ENCODE measurements around the gene CTAG1A.
"Not testable (repeated sequence)": the region's sequence is repeated elsewhere in the genome, so short reads cannot be mapped to it uniquely, and the experiment has no call there.

Gene CTAG1A

GRCh38 chrX:154546354-154547244 lies 38.3 kb upstream of the CTAG1A start, which contains the start of gene G6PD:
G6PD (minus strand) TSS chrX:154546846; CDS start chrX:154546155, 691 bp downstream.
- H3K27ac ChIP-seq (ENCODE audit: low read depth, low read length, severe bottlenecking): peak within 1 kb of the TSS; percentile 80
- H3K36me3 ChIP-seq (ENCODE audit: control insufficient read depth, insufficient read depth, low read length): peaks cover 8% of the 10 kb centered on the region
- peaks cover 10% of the 10 kb centered on the region for H3K4me1 ChIP-seq (ENCODE audit: control insufficient read depth, insufficient read depth, low read length, poor library complexity, severe bottlenecking)
- no peaks in the 10 kb centered on the region for H3K9me3 ChIP-seq (ENCODE audit: control insufficient read depth, low read length)
- peak within 1 kb of the TSS; percentile 65 for H3K4me3 ChIP-seq (ENCODE audit: extremely low read depth, insufficient read depth, low read length, poor library complexity, severe bottlenecking)
- 0 to 3% methylated on average over 7 to 17 of the region's 92 CpGs for WGBS, 2 experiments (ENCODE audit: insufficient coverage in 2 of 2)

- peaks cover 8% of the 10 kb centered on the region for H3K36me3 ChIP-seq (ENCODE audit: control insufficient read depth, insufficient read depth, low read length)
- peak within 1 kb of the TSS; percentile 65 for H3K4me3 ChIP-seq (ENCODE audit: extremely low read depth, insufficient read depth, low read length, poor library complexity, severe bottlenecking)
- H3K4me1 ChIP-seq (ENCODE audit: control insufficient read depth, insufficient read depth, low read length, poor library complexity, severe bottlenecking): peaks cover 2% of the 10 kb centered on the region
- 0% methylated on average over 20 to 28 of the region's 69 CpGs for WGBS, 2 experiments (ENCODE audit: insufficient coverage in 2 of 2)
- H3K9me3 ChIP-seq (ENCODE audit: control insufficient read depth, low read length): no peaks in the 10 kb centered on the region
- H3K27ac ChIP-seq (ENCODE audit: low read depth, low read length, severe bottlenecking): peak within 1 kb of the TSS; percentile 80
These were observed 37.5 kb upstream of the CTAG1A start, which contains the start of gene IKBKG for GRCh38 chrX:154547245-154548027. IKBKG (plus strand) TSS chrX:154547620; CDS start chrX:154552003, 4,383 bp downstream.

- Histone ChIP-seq H3K4me1 (ENCODE audit: control insufficient read depth, insufficient read depth, low read length, poor library complexity, severe bottlenecking) (no peaks in the 10 kb centered on the region), H3K9me3 (ENCODE audit: control insufficient read depth, low read length) (no peaks in the 10 kb centered on the region), H3K36me3 (ENCODE audit: control insufficient read depth, insufficient read depth, low read length) (peaks cover 8% of the 10 kb centered on the region), H3K27ac (ENCODE audit: low read depth, low read length, severe bottlenecking) (peak overlapping the region; percentile 80), H3K4me3 (ENCODE audit: extremely low read depth, insufficient read depth, low read length, poor library complexity, severe bottlenecking) (peak overlapping the region; percentile 65)
- WGBS, 2 experiments (ENCODE audit: insufficient coverage in 2 of 2): 0 to 4% methylated on average over 5 to 7 of the region's 9 CpGs
These were observed 37.0 kb upstream of the CTAG1A start for GRCh38 chrX:154548028-154548316.

- no peaks in the 10 kb centered on the region for H3K9me3 ChIP-seq (ENCODE audit: control insufficient read depth, low read length)
- no peak overlapping the region for H3K4me3 ChIP-seq (ENCODE audit: extremely low read depth, insufficient read depth, low read length, poor library complexity, severe bottlenecking)
- H3K27ac ChIP-seq (ENCODE audit: low read depth, low read length, severe bottlenecking): no peak overlapping the region
- WGBS, 2 experiments (ENCODE audit: insufficient coverage in 2 of 2): no CpG with 5 or more reads among the region's 1 CpG
- peaks cover 5% of the 10 kb centered on the region for H3K36me3 ChIP-seq (ENCODE audit: control insufficient read depth, insufficient read depth, low read length)
- no peaks in the 10 kb centered on the region for H3K4me1 ChIP-seq (ENCODE audit: control insufficient read depth, insufficient read depth, low read length, poor library complexity, severe bottlenecking)
These were observed 35.2 kb upstream of the CTAG1A start for GRCh38 chrX:154549766-154550165.

GRCh38 chrX:154552112-154552806 lies 32.7 kb upstream of the CTAG1A start:
- H3K4me1 ChIP-seq (ENCODE audit: control insufficient read depth, insufficient read depth, low read length, poor library complexity, severe bottlenecking); H3K36me3 ChIP-seq (ENCODE audit: control insufficient read depth, insufficient read depth, low read length); H3K9me3 ChIP-seq (ENCODE audit: control insufficient read depth, low read length); H3K27ac ChIP-seq (ENCODE audit: low read depth, low read length, severe bottlenecking); H3K4me3 ChIP-seq (ENCODE audit: extremely low read depth, insufficient read depth, low read length, poor library complexity, severe bottlenecking): not testable (repeated sequence)
- 60 to 92% methylated on average over 1 to 2 of the region's 18 CpGs for WGBS, 2 experiments (ENCODE audit: insufficient coverage in 2 of 2)

GRCh38 chrX:154558060-154558690 lies 26.8 kb upstream of the CTAG1A start:
- WGBS, 2 experiments (ENCODE audit: insufficient coverage in 2 of 2): 96% methylated on average over 4 of the region's 24 CpGs; no CpG with 5 or more reads in 1 of the 2 experiments
- H3K4me1 ChIP-seq (ENCODE audit: control insufficient read depth, insufficient read depth, low read length, poor library complexity, severe bottlenecking); H3K27ac ChIP-seq (ENCODE audit: low read depth, low read length, severe bottlenecking); H3K9me3 ChIP-seq (ENCODE audit: control insufficient read depth, low read length); H3K4me3 ChIP-seq (ENCODE audit: extremely low read depth, insufficient read depth, low read length, poor library complexity, severe bottlenecking); H3K36me3 ChIP-seq (ENCODE audit: control insufficient read depth, insufficient read depth, low read length): not testable (repeated sequence)

- H3K9me3 ChIP-seq (ENCODE audit: control insufficient read depth, low read length); H3K4me3 ChIP-seq (ENCODE audit: extremely low read depth, insufficient read depth, low read length, poor library complexity, severe bottlenecking); H3K36me3 ChIP-seq (ENCODE audit: control insufficient read depth, insufficient read depth, low read length); H3K27ac ChIP-seq (ENCODE audit: low read depth, low read length, severe bottlenecking); H3K4me1 ChIP-seq (ENCODE audit: control insufficient read depth, insufficient read depth, low read length, poor library complexity, severe bottlenecking): not testable (repeated sequence)
- WGBS, 2 experiments (ENCODE audit: insufficient coverage in 2 of 2): no CpG with 5 or more reads among the region's 21 CpGs
These were observed 26.0 kb upstream of the CTAG1A start for GRCh38 chrX:154558896-154559295.

- WGBS, 2 experiments (ENCODE audit: insufficient coverage in 2 of 2): no CpG with 5 or more reads among the region's 31 CpGs
- H3K4me1 ChIP-seq (ENCODE audit: control insufficient read depth, insufficient read depth, low read length, poor library complexity, severe bottlenecking); H3K27ac ChIP-seq (ENCODE audit: low read depth, low read length, severe bottlenecking); H3K36me3 ChIP-seq (ENCODE audit: control insufficient read depth, insufficient read depth, low read length); H3K4me3 ChIP-seq (ENCODE audit: extremely low read depth, insufficient read depth, low read length, poor library complexity, severe bottlenecking); H3K9me3 ChIP-seq (ENCODE audit: control insufficient read depth, low read length): not testable (repeated sequence)
These were observed 24.6 kb upstream of the CTAG1A start for GRCh38 chrX:154560326-154560725.

- not testable (repeated sequence) for H3K36me3 ChIP-seq (ENCODE audit: control insufficient read depth, insufficient read depth, low read length); H3K27ac ChIP-seq (ENCODE audit: low read depth, low read length, severe bottlenecking); H3K9me3 ChIP-seq (ENCODE audit: control insufficient read depth, low read length); H3K4me3 ChIP-seq (ENCODE audit: extremely low read depth, insufficient read depth, low read length, poor library complexity, severe bottlenecking); H3K4me1 ChIP-seq (ENCODE audit: control insufficient read depth, insufficient read depth, low read length, poor library complexity, severe bottlenecking)
- WGBS, 2 experiments (ENCODE audit: insufficient coverage in 2 of 2): no CpG with 5 or more reads among the region's 10 CpGs
These were observed 22.6 kb upstream of the CTAG1A start for GRCh38 chrX:154562295-154562694.

- not testable (repeated sequence) for H3K4me3 ChIP-seq (ENCODE audit: extremely low read depth, insufficient read depth, low read length, poor library complexity, severe bottlenecking); H3K36me3 ChIP-seq (ENCODE audit: control insufficient read depth, insufficient read depth, low read length); H3K9me3 ChIP-seq (ENCODE audit: control insufficient read depth, low read length); H3K27ac ChIP-seq (ENCODE audit: low read depth, low read length, severe bottlenecking); H3K4me1 ChIP-seq (ENCODE audit: control insufficient read depth, insufficient read depth, low read length, poor library complexity, severe bottlenecking)
- no CpG with 5 or more reads among the region's 11 CpGs for WGBS, 2 experiments (ENCODE audit: insufficient coverage in 2 of 2)
These were observed 14.6 kb upstream of the CTAG1A start for GRCh38 chrX:154570361-154570760.

Measured in mesodermal cell (in vitro differentiated cells).